Measurements from ENCODE around the gene TNFSF18.

- TF ChIP-seq CTCF (IDR thresholded peaks at IDR 0.05; ENCODE audit: low read length) (no peak), EZH2 (optimal IDR thresholded peaks at IDR 0.05; ENCODE audit: low read depth, low read length) (no peak), EZH2phosphoT487 (IDR thresholded peaks at IDR 0.05; ENCODE audit: low read length) (no peak)
Measured at GRCh38 chr1:172991674-172992400, 58.9 kb downstream of the TNFSF18 start.
